GM12801 (cell line): ENCODE data around the gene PARP14.

Experiments used
- TF ChIP-seq, protein P1 (sequence below): IDR thresholded peaks from one replicate; pipeline ENCODE4 v1.5.1; 2011; ENCODE audit warnings: control low read depth; ENCODE audit not compliant: insufficient read length; ENCODE audit errors: extremely low read depth

Gene PARP14

DNA sequence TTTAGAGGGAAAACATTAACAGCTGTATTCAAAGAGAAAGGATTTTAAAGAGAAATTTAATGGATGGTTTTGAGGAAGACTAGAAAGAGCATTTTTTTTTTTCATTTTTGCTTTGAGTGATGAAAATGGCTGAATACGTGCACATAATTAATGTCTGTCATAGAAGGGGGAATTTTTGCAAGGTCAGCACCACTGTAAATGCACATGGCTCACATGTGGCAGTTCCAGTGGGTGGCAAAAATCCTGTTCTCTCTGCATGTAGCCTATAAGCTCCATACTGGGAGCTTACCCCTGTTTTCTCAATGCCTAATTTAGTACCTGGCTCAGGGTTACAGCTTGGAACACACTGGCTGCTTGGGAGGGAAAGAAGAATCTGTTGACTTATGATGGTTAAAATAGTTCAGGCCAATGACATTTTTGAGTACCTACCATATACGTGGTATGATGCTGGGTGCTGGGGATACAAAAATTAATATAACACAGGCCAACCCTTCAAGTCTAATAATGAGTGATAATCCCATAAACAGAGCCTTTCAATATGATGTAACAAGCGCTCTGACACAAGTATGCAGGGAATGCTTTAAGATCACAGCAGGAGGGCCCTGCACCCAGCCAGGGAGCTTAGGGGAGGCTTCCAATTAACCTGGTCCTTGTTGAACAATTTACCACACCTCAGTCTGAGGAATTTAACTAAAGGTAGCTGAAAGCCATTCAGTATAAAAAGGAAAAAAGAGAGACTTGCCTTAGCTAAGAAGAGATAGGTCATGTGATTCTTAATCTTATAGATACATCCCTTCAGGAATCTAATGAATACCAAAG lies 80.0 kb downstream of the PARP14 start:
- TF ChIP-seq, protein P1, sequence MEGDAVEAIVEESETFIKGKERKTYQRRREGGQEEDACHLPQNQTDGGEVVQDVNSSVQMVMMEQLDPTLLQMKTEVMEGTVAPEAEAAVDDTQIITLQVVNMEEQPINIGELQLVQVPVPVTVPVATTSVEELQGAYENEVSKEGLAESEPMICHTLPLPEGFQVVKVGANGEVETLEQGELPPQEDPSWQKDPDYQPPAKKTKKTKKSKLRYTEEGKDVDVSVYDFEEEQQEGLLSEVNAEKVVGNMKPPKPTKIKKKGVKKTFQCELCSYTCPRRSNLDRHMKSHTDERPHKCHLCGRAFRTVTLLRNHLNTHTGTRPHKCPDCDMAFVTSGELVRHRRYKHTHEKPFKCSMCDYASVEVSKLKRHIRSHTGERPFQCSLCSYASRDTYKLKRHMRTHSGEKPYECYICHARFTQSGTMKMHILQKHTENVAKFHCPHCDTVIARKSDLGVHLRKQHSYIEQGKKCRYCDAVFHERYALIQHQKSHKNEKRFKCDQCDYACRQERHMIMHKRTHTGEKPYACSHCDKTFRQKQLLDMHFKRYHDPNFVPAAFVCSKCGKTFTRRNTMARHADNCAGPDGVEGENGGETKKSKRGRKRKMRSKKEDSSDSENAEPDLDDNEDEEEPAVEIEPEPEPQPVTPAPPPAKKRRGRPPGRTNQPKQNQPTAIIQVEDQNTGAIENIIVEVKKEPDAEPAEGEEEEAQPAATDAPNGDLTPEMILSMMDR, result no peak

DNA sequence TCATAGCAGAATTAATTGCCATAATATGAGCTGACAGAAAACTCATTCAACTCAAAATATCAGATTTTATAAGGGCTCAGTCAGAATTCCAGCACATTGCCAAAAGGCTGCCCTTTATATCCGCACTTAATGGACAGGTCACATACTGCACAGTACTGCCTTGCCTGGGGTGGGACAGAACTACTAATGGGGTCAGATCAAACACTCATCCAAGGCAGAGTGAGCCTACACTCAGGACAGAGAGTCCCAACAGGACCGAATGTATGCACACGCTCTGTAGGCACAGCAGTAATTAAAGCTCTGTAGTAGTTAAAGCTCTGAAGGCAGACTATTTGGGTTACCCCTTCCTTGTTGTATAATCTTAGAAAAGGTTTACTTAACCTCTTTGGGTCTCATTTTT lies 85.8 kb downstream of the PARP14 start:
- TF ChIP-seq, protein P1, result no peak

DNA sequence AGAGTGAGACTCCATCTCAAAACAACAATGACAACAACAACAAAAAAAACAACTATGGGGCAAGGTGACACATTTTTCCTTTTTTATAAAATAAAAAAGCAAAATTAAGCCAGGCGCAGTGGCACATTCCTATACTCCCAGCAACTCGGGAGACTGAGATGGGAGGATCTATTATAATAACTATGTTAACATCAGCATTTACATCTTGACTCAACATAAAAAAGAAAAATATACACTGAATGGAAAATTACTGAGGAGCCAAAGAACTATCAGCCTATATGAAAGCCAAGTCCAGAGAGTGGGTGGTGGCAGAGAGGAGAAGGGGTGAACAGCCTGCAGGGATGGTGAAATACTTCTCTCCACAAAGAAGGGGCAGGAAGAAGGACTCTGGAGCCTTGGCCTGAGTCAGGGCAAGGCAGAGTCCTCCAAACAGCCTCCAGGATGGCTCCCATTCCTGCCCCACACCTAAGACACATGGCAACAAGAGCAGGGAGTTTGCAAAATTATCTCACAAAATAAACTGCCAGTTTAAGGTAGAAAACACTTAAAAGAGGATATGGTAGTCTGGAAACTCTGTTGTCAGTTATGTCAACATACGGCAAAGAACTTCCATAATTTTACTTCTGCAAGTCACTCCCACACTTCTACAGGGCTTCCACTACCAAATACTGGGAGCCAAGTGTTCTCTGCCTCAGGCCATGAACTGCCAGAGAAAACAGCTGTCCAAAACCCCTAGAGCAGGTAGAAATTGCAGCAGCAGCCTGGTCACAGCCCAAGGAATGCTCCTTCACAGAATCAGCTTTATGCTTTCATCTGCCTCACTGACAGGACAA lies 87.1 kb downstream of the PARP14 start:
- TF ChIP-seq, protein P1, result no peak

DNA sequence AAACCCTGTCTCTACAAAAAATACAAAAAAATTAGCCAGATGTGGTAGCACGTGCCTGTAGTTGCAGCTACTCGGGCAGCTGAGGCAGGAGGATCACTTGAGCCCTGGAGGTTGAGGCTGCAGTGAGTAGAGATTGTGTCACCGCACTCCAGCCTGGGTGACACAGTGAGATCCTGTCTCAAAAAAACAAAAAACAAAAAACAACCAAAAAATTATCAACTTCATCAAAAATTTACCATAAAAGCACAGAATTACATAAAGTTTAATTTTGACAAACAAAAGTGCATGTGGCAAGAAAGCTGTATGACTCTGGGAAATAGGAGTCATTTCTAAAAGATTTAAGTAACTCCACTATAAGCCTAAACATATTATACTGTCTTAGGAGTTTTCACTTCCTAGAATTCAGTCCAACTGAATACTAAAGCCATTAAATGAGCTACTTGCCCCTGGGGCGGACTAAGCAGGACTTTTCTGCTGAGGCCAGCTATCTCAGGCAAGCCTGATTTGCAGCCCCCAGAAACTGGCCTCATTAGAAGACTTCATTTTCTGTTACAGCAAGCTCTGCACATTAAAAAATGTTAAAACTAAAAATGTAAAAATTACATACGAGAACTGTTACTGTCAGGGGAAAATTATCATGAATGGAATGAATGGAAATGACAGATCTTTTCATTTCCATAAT lies 90.0 kb downstream of the PARP14 start:
- TF ChIP-seq, protein P1, result no peak

DNA sequence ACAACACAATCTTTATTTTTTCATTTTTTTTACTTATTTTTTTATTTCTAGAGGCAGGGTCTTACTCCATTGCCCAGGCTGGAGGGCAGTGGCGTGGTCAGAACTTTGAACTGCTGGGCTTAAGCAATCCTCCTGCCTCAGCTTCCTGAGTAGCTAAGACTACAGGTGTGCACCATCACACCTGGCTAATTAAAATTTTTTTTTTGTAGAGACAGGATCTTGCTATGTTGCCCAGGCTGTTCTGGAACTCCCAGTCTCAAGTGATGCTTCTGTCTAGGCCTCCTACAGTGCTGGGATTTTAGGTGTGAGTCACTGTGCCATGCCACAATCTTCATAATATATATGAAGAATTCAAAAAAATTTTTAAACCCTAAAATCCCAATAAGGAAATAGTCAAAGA lies 92.2 kb downstream of the PARP14 start:
- TF ChIP-seq, protein P1, result no peak

DNA sequence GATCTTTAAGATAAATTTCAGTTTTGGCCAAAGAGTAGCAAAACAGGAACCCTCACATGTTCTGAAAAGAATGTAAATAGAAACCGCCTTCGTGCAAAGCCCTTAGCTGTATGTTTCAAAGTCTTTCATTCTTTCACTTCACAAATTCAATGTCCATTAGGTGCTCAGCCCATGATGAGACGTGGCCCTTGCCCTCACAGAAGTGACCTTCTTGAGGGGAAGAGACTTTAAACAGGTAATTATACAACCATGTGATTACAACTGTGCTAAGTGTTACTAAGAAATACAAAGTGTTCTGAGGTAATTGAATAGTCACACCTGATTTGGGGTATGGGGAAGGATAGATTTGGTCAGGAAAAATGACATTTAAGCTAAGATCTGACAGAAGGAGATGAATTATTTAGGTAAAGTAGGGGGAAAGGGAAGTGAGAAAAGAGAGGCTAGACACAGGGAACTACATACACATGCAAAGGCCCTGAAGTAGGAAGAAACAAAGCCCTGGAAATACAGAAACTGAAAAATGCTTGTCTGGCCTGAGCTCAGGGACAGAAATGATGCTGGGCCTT lies 93.4 kb downstream of the PARP14 start:
- TF ChIP-seq, protein P1, result no peak

DNA sequence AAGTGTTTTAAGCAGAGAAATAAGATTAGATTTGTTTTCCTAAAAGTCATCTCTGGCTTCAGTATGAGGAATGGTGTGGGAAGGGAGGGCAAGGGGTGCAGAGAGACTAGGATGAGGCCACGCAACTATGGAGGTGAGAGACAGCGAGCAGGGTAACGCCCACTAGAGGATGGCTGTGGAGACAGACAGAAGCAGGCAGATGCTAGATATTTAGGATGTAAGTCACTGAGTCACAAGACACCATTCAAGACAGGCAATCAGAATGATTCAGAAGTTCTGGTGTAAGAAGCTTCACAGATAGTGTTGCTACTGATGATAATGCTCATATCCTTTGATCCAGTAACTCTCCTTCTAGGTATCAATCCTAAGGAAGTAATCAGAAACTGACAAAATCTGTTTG lies 93.9 kb downstream of the PARP14 start:
- TF ChIP-seq, protein P1, result no peak
